WI38 (cell line): ENCODE data around the gene RIT2.

ENCODE experiments used
- H3K4me3 ChIP-seq: 2 replicates; pipeline ENCODE4 v1.5.1; 2011; ENCODE audit warnings: low read depth, mild to moderate bottlenecking, control low read depth, low read length
- CTCF ChIP-seq: IDR thresholded peaks from 2 replicates; pipeline ENCODE4 v1.5.1; 2012; ENCODE audit warnings: low read depth, mild to moderate bottlenecking, control low read depth, low read length

Gene RIT2

GRCh38 chr18:42893977-42894376, 221.5 kb downstream of the RIT2 start:
- H3K4me3 ChIP-seq, result no peak overlapping the region
- TF ChIP-seq CTCF, result no peak

- no peak overlapping the region for H3K4me3 ChIP-seq
- TF ChIP-seq CTCF, result no peak
These were observed 223.3 kb downstream of the RIT2 start for GRCh38 chr18:42892181-42892580.

- no peak overlapping the region for H3K4me3 ChIP-seq
- no peak for TF ChIP-seq CTCF
These were observed 223.8 kb downstream of the RIT2 start for GRCh38 chr18:42891705-42892104.

- H3K4me3 ChIP-seq, result no peak overlapping the region
- no peak for TF ChIP-seq CTCF
These were observed 232.3 kb downstream of the RIT2 start for GRCh38 chr18:42883169-42883568.

GRCh38 chr18:42882122-42882521, 233.4 kb downstream of the RIT2 start:
- no peak for TF ChIP-seq CTCF
- no peak overlapping the region for H3K4me3 ChIP-seq

GRCh38 chr18:42872838-42873237, 242.6 kb downstream of the RIT2 start:
- no peak overlapping the region for H3K4me3 ChIP-seq
- TF ChIP-seq CTCF, result no peak

- no peak overlapping the region for H3K4me3 ChIP-seq
- TF ChIP-seq CTCF, result no peak
These were observed 250.6 kb downstream of the RIT2 start for GRCh38 chr18:42864876-42865275.
